ENCODE results near the gene FRY. TPM values are rescaled to one million over a fixed set of nuclear protein-coding genes. Genes with fewer than 3 reads are reported as not detected.
A peak's percentile ranks its signal among the peaks of the same experiment; 100 is the strongest.

The FRY gene
- total and polyA plus RNA-seq, 9 of the 15 experiments (the other 6 are each of a cell fraction or from before 2014, with no cell fraction given), result 0.03 to 0.31 (median 0.11) TPM; not detected in 3

DNA sequence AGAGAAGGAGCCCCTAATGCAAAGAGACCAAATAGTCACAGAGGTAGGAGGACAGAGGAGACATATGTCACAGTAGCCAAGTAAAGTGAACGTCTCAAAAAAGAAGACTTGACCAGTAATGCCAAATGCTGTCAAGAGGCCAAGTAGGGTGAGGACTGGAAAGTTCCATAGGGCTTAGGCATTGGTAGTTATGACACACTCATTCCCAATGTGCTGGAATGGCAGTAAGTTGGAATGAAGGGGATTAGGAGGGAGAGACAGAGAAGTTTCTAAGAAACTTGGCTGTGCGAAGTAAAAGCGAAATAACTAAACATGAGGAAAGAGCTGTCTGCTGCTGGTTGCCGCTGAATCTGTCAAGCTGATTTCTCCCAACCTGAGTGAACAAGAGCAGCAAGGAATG is 14.9 kb upstream of the FRY start:
- intact Hi-C loops (cut with micrococcal nuclease), result no loop called here
- no peaks in the 10 kb centered on the region for H3K9me3 ChIP-seq (replicated peaks; ENCODE audit: control insufficient read depth, insufficient read depth, low read depth, low read length)

DNA sequence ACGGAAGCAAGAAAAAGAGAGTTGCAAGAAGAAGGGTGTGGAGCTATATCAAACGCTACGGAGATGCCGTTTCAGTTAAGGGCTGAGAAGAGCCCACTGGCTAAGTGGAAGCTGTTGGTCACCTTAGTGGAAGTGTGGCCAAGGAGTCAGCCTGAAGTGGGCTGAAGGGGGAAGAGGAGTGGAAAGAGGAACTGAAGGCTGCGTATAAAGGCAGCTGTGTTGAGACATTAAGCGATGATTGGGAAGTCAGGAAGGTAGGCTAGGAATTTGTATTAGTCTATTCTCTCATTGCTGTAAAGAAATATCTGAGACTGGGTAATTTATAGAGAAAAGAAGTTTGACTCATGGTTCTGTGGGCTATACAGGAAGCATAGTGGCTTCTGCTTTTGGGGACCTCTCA is 14.1 kb upstream of the FRY start:
- no peak for FAIRE-seq
- CTCF ChIA-PET (ENCODE audit: low intra/inter-chr PET ratio), result no interaction called here
- TF ChIP-seq U2AF1 (optimal IDR thresholded peaks at IDR 0.05; ENCODE audit: low read depth, low read length) (no peak), SPI1 (IDR thresholded peaks at IDR 0.05; ENCODE audit: borderline replicate concordance, low read depth, low read length) (0 out of 2 replicates have a peak, but pooled peaks have one; percentile 16), CREBBP (IDR thresholded peaks at IDR 0.05; ENCODE audit: low read depth, low read length) (no peak), ERF (CRISPR knock-in tag; IDR thresholded peaks at IDR 0.05) (no peak), MECOM (CRISPR knock-in tag; IDR thresholded peaks at IDR 0.05) (no peak)
- TF ChIP-seq, protein P1, sequence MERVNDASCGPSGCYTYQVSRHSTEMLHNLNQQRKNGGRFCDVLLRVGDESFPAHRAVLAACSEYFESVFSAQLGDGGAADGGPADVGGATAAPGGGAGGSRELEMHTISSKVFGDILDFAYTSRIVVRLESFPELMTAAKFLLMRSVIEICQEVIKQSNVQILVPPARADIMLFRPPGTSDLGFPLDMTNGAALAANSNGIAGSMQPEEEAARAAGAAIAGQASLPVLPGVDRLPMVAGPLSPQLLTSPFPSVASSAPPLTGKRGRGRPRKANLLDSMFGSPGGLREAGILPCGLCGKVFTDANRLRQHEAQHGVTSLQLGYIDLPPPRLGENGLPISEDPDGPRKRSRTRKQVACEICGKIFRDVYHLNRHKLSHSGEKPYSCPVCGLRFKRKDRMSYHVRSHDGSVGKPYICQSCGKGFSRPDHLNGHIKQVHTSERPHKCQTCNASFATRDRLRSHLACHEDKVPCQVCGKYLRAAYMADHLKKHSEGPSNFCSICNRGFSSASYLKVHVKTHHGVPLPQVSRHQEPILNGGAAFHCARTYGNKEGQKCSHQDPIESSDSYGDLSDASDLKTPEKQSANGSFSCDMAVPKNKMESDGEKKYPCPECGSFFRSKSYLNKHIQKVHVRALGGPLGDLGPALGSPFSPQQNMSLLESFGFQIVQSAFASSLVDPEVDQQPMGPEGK (CRISPR knock-in tag; IDR thresholded peaks at IDR 0.05; ENCODE audit: borderline replicate concordance), result no peak

More for the DNA sequence above, 14.9 kb upstream of the FRY start:
- ATAC-seq, result no peak
- Histone ChIP-seq H3K4me1 (replicated peaks in 1 of 2; ENCODE audit: control insufficient read depth in 2 of 2, insufficient read depth in 2 of 2, low read length in 2 of 2) (no peaks in the 10 kb centered on the region), H3K9me1 (ENCODE audit: control insufficient read depth, insufficient read depth, low read length) (no peaks in the 10 kb centered on the region), H3K9ac (ENCODE audit: insufficient read depth in 1 of 2, low read depth in 2 of 2, low read length in 2 of 2) (no peak overlapping the region), H3K4me3 (no peak overlapping the region), H2AFZ (ENCODE audit: low read depth, low read length) (no peak overlapping the region), H4K20me1 (replicated peaks; ENCODE audit: control insufficient read depth, insufficient read depth, low read length) (no peaks in the 10 kb centered on the region), H3K4me2 (ENCODE audit: insufficient read depth, low read length) (no peak overlapping the region), H3K27me3 (ENCODE audit: control insufficient read depth in 2 of 2, insufficient read depth in 2 of 2, low read length in 2 of 2) (no peaks in the 10 kb centered on the region), H3K27ac (ENCODE audit: extremely low read depth, low read depth, low read length) (no peak overlapping the region), H3K36me3 (ENCODE audit: control insufficient read depth, insufficient read depth, low read length) (no peaks in the 10 kb centered on the region), H3K79me2 (ENCODE audit: control insufficient read depth, insufficient read depth, low read length) (no peaks in the 10 kb centered on the region)
- no peak for DNase-seq (ENCODE audit: extremely low read depth in 1 of 4, low spot score in 3 of 4)
- FAIRE-seq, result no peak
- ChIA-PET POLR2A (no interaction called here), CTCF (ENCODE audit: low intra/inter-chr PET ratio) (no interaction called here)
- TF ChIP-seq TAF9B (IDR thresholded peaks at IDR 0.05; ENCODE audit: partially characterized antibody) (no peak), CBFA2T3 (IDR thresholded peaks at IDR 0.05) (no peak), MBD2 (IDR thresholded peaks at IDR 0.05; ENCODE audit: borderline replicate concordance, low read depth) (no peak)
- WGBS (ENCODE audit: insufficient coverage, low coverage, missing lambda C conversion rate), result 0% methylated on average over 4 of the region's 4 CpGs
- in situ Hi-C loops (cut with MboI), result no loop called here
- no TSS peak for BruUV-seq (replicated peaks)

More for the DNA sequence above, 14.1 kb upstream of the FRY start:
- no TSS peak for BruUV-seq (replicated peaks)
- no peaks in the 10 kb centered on the region for H3K79me2 ChIP-seq (ENCODE audit: control insufficient read depth, insufficient read depth, low read length)
- ATAC-seq, result no peak
- H4K20me1 ChIP-seq (replicated peaks; ENCODE audit: control insufficient read depth, insufficient read depth, low read length), result no peaks in the 10 kb centered on the region
- H3K27me3 ChIP-seq (ENCODE audit: control insufficient read depth in 2 of 2, insufficient read depth in 2 of 2, low read length in 2 of 2), result no peaks in the 10 kb centered on the region
- in situ Hi-C loops (cut with MboI), result no loop called here
- no peak overlapping the region for H3K4me2 ChIP-seq (ENCODE audit: insufficient read depth, low read length)
- WGBS (ENCODE audit: insufficient coverage, low coverage, missing lambda C conversion rate), result 0% methylated on average over 5 of the region's 6 CpGs
- DNase-seq (ENCODE audit: extremely low read depth in 1 of 4, low spot score in 3 of 4), result no peak
- POLR2A ChIA-PET, result no interaction called here
- no peaks in the 10 kb centered on the region for H3K36me3 ChIP-seq (ENCODE audit: control insufficient read depth, insufficient read depth, low read length)
- no peak overlapping the region for H2AFZ ChIP-seq (ENCODE audit: low read depth, low read length)
- no peaks in the 10 kb centered on the region for H3K9me3 ChIP-seq (replicated peaks; ENCODE audit: control insufficient read depth, insufficient read depth, low read depth, low read length)
- H3K27ac ChIP-seq (ENCODE audit: extremely low read depth, low read depth, low read length), result no peak overlapping the region
- no peak overlapping the region for H3K9ac ChIP-seq (ENCODE audit: insufficient read depth in 1 of 2, low read depth in 2 of 2, low read length in 2 of 2)
- no peaks in the 10 kb centered on the region for H3K4me1 ChIP-seq (replicated peaks in 1 of 2; ENCODE audit: control insufficient read depth in 2 of 2, insufficient read depth in 2 of 2, low read length in 2 of 2)
- no peaks in the 10 kb centered on the region for H3K9me1 ChIP-seq (ENCODE audit: control insufficient read depth, insufficient read depth, low read length)
- intact Hi-C loops (cut with micrococcal nuclease), result no loop called here
- no peak overlapping the region for H3K4me3 ChIP-seq

Data from K562 (cell line).